Measurements from ENCODE around the gene GAB4.

The GAB4 gene

DNA sequence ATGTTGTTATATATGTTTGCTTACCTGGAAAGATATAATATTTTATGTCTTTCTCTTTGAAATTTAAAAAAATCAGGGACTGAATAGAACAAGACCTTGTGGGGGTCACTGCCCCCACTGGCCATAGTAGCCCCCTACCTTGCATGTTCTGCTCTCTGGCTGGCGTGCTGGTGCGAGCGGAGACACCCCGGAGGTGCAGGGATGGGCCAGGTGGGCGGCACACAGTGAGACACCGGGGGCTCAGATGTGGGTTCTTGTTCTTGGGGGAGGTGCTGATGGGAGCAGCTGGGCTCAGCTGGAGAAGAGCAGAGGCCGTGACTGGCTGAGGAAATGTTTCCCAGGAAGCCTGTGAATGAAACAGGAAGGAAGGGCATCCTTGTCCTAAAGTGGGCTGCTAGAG lies 20.2 kb downstream of the GAB4 start:
- DNase-seq, result no peak

DNA sequence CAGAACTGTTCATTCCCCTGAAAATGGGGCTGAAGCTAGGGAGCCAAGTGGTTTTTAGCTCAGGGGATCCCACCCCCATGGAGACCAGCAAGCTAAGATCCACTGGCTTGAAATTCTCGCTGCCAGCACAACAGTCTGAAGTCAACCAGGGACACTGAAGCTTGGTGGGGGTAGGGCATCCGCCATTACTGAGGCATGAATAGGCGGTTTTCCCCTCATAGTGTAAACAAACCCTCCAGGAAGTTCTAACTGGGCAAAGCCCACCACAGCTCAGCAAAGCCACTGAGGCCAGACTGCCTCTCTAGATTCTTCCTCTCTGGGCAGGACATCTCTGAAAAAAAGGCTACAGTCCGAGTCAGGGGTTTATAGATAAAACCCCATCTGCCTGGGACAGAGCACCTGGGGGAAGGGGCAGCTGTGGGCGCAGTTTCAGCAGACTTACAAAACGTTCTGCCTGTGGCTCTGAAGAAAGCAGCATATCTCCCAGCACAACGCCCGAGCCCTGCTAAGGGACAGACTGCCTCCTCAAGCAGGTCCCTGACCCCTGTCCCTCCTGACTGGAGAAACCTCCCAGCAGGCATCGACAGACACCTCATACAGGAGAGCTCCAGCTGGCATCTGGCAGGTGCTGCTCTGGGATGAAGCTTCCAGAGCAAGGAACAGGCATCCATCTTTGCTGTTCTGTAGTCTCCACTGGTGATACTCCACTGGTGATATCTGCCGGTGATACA lies 32.7 kb downstream of the GAB4 start:
- DNase-seq, result no peak

DNA sequence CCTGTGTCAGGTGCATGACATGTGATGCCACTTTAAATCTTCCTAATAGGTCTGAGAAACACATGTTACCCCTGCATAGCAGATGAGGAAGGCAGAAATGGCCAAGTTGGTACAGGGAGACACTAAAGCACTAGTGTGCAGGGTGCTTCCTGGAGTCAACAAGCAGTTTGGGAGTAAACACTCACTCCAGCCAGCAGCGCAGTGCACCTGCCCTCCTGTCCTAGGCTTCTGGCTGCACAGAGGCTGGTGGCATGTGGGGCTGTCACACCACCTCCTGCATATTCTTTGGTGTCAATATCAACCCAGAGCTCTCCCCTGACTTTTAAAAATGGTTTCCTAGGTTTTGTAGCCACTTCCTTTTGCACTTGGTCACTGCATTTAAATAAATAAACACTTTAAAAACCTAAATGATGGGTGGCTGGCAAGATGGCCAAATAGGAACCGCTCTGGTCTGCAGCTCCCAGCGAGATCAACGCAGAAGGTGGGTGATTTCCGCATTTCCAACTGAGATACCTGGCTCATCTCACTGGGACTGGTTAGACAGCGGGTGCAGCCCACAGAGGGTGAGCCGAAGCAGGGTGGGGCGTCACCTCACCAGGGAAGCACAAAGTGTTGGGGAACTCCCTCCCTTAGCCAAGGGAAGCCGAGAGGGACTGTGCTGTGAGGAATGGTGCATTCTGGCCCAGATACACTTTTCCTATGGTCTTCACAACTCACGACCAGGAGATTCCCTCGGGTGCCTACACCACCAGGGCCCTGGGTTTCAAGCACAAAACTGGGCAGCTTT lies 33.5 kb downstream of the GAB4 start:
- no peak for DNase-seq

DNA sequence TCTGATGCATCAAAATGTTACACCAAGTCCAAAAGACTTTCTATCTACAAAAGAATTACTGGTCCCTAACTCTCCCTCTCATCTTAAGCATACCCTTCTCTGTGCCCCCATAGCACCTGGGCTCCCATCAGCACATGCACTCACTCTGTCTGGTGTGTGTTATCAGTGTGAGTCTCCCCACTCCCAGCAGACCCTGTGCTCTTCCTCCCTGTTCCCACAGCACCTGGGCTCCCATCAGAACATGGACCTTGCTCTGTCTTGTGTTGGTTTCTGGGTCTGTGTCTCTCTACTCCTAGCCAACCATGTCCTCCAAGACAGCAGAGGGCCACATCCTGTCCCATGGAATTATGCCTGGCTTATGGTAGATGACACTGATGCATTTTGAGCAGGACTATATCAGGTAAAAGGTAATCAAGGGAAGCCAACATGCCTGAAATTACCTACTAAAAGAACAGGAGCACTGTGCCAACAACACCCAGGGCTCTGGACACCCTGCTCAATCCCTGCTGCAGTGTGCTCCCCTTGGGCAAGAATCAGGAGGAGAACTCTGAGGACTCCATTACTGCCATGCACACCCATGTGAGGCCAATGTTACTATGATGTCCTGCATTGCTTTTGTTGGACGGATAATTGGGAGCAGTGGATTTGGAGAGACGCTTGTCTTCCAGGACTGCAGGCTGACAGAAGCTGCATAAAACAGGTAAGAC lies 34.3 kb downstream of the GAB4 start:
- DNase-seq, result no peak

DNA sequence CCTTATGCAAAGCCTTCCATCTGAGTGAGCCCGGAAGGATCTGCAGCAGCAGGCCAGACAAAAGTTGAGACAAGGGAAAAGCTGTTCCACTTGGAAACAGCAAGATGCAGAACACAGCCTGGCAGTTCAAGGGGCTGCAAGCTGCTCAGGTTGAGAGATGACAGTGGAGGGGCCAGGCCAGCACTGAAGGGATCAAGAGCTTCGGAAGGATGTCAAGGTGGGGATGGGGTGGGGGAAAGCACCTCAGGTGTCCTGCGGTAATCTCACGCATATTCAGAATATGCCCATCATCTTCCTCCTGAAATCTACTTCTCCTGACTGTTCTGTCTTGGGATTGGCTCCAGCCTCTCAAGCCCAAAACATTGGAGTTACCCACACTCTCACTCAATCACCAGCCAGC lies 35.7 kb downstream of the GAB4 start:
- DNase-seq, result no peak

DNA sequence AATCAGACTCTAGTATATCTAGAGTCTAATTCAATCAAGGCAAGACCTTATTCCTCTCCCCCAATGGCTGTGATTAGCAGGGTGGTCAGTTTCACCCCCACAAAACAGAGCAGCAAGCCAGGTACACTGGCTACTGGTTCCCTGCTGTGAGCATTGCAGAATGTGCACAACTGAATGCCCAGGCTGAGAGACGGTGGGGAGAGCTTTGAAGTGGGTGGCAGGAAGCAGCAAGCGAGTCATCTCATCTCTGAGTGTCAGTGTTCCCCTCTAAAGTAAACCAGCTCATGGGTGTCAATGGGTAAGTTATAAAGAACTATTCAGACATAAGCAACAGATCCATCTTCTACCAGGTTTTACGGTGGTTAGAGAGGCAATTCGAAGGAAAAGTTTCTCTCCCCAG lies 37.6 kb downstream of the GAB4 start:
- peak; percentile 18 for DNase-seq

DNA sequence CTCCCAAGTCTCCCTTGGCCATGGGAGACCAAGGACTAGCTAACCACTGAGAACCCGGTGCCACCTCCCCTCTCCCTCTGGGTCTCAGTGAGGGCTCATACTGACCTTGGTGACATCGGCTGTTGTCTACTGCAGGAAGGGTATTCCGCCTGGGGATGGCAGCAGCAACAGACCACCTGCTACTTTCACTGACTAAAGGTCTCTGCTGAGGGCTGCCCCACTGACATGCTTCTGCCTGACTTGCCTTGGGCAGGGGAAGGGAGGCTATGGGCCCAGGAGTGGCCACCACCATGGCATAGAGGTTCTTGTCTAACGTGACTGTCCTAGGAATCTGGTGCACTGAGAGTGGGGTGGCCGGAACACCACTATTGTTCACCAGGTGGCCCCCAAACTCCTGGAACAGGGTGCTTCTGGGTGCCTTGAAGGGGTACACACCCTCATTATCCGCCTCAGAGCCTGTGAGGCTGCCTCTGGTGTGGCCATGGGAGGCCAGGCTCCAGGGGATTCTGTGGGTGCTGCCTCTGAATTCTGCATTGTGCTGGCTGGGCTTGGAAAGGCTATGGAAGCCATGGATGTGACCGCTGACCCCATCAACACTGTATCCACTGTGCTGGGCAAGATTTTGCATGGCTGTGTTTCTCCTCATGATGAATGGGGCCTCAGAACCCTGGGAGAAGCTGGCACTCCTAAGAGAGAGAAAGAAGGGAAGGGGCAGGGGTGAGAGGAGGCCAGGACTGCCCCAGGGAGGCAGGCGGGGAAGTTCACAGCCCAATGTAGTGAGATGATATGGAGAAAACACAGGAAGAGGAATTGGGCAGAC lies 38.3 kb downstream of the GAB4 start:
- DNase-seq, result no peak

DNA sequence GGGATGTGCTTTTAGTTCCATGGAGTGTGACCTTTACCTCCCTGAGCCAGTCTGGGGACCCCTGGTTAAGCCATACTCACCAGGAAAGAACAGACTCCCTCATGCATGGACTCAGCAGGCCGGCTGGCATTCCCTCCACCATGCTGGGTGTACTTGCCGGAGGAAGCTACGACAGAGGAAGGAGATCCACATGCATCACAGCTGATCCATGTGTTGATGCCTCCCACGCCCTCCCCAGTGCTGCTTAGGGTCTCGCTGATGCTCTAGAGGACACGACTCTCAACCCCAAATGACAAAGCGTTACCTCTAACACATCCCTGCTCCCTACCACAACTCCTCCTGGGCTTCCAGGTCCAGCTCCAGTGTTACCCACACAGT lies 39.8 kb downstream of the GAB4 start:
- DNase-seq, result no peak

DNA sequence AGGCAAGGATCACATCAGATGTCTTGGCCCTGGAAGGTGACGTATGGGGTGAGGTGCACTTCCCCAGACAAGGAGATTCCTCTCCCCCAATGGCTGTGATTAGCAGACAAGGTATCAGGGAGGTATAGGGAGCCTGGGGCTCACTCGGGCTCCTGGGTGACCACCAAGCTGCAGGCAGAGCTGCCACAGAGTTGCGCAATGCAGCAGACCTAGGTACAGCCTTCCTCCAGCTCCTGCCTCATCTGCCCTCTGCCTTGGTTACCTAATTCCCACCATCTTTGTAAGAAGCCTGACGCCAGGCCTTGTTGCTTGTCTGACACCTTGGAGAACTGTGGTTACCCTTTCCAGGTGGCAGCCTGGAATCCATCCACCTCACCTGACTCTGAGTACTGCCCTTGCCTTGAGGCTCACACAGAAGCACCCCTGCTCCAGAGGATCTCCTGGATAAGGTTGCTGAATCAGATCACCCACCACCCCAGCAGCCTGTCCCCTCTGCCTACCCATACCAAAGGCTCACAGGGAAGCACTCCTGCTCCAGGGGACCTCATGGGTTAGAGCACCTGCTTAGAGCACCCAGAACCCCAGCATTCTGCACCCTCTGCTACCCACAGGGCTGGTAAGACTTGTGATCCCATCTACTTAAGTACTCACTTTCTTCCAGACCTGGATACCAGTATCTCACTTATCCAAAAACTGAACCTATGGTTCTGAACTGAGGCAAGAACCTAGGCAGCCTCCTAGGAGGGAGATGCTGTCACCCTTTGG lies 40.4 kb downstream of the GAB4 start:
- DNase-seq, result no peak

DNA sequence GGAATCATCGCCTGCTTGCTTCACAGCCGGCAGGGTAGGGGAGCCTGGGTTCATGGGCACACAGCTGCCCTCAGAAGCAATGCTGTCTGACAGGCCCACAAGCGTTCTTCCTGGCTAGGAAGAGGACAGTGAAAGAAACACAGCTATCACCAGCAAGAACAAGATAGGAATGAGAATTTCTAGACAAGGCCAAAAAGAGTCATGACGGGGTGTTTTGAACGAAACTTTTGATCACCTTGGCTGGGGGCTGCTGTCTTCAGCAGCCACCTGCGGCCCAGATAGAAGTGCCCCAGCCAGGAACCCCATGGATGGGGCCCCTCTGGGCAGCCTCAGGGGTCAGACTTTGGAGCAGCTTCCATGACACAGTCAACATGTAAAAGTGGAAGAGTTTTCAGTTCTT lies 41.8 kb downstream of the GAB4 start:
- no peak for DNase-seq

DNA sequence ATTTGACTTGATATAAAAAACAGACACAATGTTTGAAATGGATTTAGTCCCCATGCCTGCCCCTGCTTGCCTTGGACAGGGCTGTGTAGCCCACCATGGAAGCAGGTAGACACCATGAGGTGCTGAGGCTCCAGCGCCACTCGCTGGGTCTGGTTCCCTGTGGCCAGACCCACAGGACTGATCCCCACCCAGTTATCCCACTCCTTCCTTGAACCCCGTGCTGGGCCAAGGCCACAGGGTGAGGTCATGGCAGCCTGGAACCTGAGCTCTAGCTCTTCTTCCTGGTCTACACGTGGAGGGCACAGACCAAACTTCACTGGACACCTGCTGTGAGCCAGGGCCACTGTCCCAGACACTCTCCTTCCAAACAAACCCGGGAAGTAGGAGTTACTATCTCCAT lies 42.5 kb downstream of the GAB4 start:
- DNase-seq, result no peak

DNA sequence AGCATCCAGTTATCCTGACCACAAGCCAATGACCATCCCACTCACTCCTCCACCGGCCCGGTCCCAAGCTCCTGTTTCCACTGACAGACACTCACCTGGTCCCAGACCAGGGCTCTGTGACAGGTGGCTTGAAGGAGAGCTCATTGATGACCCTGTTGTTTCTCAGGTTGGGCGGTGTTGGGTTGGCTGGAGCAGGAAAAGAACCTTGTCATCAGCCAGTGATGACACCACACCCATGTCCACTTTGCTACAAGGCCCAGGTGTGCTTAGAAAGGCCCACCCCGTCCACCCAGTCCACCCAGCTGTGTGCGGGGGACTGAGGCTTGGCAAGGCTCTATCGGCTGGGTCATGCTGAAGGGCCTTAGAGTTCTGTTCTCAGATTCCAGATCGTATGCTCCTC lies 42.9 kb downstream of the GAB4 start:
- DNase-seq, result no peak

DNA sequence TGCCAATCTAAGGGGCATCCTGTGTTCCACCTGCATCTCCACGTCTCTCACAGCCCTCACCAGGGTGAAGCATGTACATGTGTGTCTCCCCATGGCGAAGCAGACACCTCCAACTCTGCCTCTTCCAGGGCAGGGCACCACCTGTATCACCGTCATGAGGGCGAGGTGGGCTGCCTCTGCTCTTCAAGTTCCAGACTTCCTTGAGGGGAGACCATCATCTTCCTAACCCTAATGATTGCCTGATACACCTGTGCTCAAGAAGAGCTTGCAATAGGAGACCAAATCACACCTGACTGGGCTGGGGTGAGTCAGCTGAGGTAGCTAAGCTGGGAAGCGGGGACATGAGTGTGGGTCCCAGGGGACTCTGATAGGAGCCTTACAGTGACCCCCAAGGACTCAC lies 43.7 kb downstream of the GAB4 start:
- no peak for DNase-seq

DNA sequence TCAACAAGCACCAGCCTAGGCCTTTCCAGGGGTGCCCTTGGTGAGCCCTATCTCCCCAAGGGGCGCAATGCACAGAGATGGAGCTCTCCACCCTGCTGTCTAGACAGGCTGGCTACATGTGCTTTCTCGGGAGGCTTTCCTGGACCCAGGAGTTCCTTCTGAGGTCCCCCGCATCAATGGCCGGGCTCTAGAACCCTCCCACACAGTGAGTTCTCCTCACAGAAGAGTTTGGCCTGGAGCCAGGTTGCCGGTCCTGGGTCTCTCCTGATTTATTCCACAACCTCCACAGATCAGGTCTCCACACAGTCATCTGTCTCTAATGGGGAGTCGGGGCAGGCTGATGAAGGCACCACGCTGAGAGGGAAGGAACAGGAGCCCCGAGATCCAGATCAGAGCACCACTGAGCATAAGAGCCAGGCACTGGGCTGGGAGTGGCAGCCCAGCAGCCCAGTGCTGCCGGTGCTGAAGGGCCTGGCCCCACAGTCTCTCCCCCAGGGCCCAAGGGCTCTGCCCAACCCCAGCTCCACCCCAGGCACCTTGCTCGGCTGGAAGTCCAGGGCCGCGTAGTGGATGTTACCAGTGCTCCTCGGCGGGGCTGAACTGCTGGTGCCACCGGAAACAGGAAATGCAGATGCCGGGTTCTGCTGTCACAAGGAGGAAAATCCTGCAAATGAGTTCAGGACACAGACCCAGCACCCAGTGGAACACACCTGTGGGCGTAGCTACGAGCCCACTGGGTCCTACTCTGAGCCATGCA lies 44.7 kb downstream of the GAB4 start:
- no peak for DNase-seq

DNA sequence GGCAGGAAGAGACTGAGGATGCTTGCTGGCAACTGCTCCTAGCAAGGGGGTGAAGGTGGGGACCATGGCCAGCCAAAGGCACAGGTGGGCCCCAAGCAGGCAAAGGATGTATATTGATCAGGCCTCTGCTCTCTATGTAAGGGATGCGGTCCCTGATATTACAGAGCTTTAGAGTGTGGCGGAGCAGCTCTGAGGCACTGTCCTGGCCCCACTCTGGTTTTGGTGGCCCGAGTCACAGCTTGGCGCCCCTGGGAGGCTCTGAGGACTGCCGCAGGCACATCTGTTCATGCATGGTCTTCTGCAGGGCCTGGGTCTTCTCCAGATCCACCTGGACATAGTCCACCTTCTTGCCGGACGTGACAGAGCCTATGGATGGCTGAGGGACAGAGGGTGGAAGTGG lies 45.5 kb downstream of the GAB4 start:
- DNase-seq, result no peak

DNA sequence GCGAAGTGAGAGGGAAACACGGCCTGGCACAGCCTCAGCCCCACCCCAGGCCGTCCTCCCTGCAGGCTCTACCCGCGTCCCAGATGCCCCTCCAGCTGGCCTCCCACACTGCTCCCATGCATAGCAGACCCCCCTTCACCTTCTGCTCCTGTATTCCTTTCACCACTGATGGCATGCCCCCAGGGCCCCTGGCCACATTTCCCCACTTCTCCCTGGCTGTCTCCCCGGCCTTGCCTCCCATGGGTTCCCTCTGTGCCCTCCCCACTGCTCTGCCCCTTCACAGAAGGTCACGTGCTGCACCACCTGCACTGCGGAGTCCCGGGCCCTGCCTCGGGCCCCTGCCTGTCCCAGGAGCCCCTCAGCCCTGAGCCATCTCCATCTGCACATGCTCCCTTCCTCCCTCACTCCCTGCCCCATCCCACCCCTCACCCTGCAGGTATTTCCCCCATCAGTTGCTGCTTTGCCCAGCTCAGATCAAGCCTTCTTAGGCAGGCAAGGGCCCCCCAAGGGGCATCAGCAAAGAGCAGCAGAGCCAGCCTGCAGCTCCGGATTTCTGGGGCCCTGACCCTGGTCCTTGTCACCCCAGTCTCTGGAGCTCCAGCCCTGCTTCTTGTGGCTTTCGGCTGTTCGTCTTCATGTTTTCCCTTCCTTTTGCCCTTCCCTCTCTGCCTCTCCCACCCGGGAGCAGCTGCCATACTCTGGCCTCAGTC lies 46.4 kb downstream of the GAB4 start:
- DNase-seq, result no peak

DNA sequence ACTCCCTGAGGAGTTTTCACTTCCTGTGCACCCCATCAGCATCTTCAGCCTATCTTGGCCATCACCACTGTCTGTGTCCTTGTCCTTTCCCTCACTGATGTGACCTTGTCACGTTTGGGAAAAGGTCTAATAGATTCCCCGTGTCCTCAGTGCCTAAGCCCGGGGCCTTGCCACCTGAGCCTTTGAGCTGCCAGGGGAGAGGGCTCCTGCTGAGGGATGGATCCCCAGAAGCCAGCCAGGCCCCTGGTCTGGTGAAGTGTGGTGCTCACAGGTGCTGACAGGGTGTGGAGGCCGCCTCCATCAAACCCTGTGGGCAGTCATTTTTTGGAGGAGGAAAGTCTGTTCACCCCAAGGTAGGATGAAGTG lies 47.2 kb downstream of the GAB4 start:
- no peak for DNase-seq

DNA sequence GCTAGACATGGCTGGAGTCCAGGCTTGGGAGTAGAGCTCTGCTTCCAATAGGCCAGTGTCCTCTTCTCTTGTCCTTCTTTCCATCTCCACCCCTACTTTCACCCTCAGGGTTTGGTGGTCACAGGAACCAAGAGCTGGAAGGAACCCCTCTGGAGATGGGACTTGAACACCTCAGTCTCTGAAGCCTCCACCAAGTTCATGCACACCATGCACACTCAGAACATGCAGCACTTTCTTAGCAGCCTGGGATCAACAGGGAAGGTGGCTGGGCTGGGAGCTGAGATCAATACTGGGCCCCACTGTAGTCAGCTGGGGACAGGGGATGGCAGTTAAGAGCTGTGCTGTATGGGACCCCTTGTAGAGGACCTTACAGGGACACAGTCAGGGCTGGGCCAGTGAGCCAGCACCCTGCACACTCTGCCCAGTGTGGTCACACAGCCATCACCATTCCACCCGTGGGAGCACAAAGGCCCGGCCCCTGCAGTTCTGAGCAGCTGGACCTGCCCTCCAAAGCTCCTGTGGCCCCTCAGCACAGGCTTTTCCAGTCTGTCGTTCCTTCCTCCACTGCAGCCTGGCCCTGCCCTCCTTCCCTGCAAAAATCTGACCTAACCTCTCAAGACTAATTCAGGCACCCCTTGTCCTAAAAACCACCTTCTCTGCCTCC lies 47.7 kb downstream of the GAB4 start:
- DNase-seq, result no peak

DNA sequence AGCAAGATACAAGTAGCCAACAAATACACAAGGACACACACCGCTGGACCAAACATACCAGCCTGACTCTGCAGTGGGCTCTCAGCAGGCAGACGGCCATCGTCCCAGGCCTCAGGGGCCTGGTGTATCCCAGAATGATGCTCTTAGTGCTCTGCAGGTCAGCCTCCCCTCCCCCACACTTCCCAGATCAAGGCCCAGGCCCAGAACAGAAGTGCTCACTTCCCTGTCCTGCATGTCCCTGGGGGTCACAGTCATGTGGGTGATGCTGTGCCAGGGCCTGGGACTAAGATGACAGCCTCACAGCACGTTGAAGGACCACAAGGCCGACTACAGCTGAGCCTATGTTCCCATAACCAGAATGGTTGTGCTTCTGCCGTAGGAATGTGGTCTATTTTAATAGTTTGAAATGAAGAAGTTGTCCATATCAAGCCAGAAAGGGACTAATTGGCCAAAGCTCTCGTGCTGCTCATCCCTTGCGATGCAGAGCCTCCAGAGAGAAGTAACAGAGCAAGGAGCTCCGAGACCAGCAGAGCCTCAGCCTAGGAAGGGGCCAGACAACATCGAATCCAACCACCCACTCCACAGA lies 48.6 kb downstream of the GAB4 start:
- no peak for DNase-seq

DNA sequence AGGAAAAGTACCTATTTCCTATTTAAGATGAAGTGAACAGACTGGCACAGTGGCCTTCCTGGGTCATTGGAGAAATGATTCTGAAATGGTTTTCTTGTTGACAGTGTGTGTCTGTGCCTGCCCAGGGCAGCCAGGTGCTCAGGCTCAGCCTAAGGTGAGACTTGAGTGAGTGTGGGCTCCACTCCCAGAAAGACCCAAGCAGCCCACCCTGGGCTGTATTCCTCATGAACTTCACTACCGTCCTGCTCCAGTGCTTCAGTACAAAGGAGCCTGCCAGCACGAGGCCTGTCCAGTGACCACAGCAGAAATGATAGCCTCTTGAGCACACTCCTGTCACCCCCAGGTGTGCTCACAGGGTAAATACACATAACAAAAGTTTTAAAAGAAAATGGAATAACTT lies 49.5 kb downstream of the GAB4 start:
- DNase-seq, result no peak
